ENCODE measurements around the gene SOX12. TPM values are rescaled to one million over a fixed set of nuclear protein-coding genes. Genes with fewer than 3 reads are reported as not detected.

SOX12 gene
- polyA plus RNA-seq, 1 donor (not counting 4 experiments of a cell fraction or from before 2014, with no cell fraction given): 1.9 TPM

- no peaks in the 10 kb centered on the region for H3K9me1 ChIP-seq (ENCODE audit: control insufficient read depth, extremely low read depth, insufficient read depth, low read length)
- no peaks in the 10 kb centered on the region for H3K9me3 ChIP-seq (ENCODE audit: control insufficient read depth, low read depth, low read length)
- H3K27ac ChIP-seq (ENCODE audit: control insufficient read depth, insufficient read depth, low read length): peak overlapping the region; percentile 89
- H3K36me3 ChIP-seq (ENCODE audit: control insufficient read depth in 2 of 2, extremely low read depth in 1 of 2, insufficient read depth in 2 of 2, low read length in 2 of 2): no peaks in the 10 kb centered on the region
- peak; percentile 76 for FAIRE-seq
- H3K9ac ChIP-seq (ENCODE audit: control insufficient read depth, extremely low read depth, insufficient read depth, low read length): peak overlapping the region; percentile 38
- TF ChIP-seq, protein P1, sequence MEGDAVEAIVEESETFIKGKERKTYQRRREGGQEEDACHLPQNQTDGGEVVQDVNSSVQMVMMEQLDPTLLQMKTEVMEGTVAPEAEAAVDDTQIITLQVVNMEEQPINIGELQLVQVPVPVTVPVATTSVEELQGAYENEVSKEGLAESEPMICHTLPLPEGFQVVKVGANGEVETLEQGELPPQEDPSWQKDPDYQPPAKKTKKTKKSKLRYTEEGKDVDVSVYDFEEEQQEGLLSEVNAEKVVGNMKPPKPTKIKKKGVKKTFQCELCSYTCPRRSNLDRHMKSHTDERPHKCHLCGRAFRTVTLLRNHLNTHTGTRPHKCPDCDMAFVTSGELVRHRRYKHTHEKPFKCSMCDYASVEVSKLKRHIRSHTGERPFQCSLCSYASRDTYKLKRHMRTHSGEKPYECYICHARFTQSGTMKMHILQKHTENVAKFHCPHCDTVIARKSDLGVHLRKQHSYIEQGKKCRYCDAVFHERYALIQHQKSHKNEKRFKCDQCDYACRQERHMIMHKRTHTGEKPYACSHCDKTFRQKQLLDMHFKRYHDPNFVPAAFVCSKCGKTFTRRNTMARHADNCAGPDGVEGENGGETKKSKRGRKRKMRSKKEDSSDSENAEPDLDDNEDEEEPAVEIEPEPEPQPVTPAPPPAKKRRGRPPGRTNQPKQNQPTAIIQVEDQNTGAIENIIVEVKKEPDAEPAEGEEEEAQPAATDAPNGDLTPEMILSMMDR (optimal IDR thresholded peaks at IDR 0.05 in 1 of 3, IDR thresholded peaks at IDR 0.05 in 1 of 3, conservative IDR thresholded peaks at IDR 0.05 in 1 of 3; ENCODE audit: extremely low read depth in 1 of 3, insufficient read depth in 2 of 3, low read length in 3 of 3): no peak
- no peak for TF ChIP-seq EZH2 (IDR thresholded peaks at IDR 0.05; ENCODE audit: low read length)
- dilution Hi-C loops (cut with MboI; ENCODE audit: extremely low pct_ligation_motif_present, low sequenced_read_pairs): no loop called here
- H3K27me3 ChIP-seq (ENCODE audit: control insufficient read depth, extremely low read depth, insufficient read depth, low read length): no peaks in the 10 kb centered on the region
- H2AFZ ChIP-seq (ENCODE audit: control insufficient read depth, low read length): peak overlapping the region; percentile 20
- peak overlapping the region; percentile 18 for H3K4me2 ChIP-seq (ENCODE audit: control insufficient read depth, extremely low read depth, insufficient read depth, low read depth, low read length)
- H3K4me1 ChIP-seq (ENCODE audit: control insufficient read depth, extremely low read depth, insufficient read depth, low read length): peaks cover 30% of the 10 kb centered on the region
- DNase-seq (ENCODE audit: low read depth, low spot score): peak; percentile 84
- no peak overlapping the region for H3K4me3 ChIP-seq (ENCODE audit: control insufficient read depth in 2 of 3, extremely low read depth in 1 of 3, insufficient read depth in 2 of 3, low read depth in 1 of 3, low read length in 3 of 3)
- H3K79me2 ChIP-seq (ENCODE audit: control insufficient read depth, insufficient read depth, low read length): no peaks in the 10 kb centered on the region
- H4K20me1 ChIP-seq (ENCODE audit: control insufficient read depth, extremely low read depth, insufficient read depth, low read length): no peaks in the 10 kb centered on the region
Observed at GRCh38 chr20:373171-373890, 48.0 kb downstream of the SOX12 start.

DNA sequence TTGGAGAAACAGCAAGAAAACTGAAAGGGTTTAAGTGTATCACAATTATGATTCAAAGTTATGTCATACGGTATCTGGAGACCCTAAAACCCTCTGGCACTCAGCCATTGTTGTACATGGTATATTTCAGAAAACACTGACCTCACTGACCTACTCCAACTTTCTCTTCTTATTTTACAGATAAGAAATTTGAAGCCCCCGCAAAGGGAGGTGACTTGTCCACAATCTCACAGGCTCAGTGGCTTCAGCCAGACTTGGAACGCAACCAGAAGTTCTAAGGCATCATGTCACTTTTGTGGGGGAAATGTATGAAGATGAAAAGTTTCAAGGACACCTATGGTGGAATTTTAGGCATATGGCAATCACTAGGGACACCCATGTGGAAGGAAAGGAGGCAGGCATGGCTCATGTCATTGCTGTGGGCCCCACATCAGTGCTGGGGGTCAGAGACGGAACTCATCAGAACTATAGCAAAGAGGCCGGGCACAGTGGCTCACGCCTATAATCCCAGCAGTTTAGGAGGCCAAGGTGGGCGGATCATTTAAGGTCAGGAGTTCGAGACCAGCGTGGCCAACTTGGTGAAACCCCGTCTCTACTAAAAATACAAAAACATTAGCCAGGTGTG, 50.0 kb downstream of the SOX12 start:
- H4K20me1 ChIP-seq (ENCODE audit: control insufficient read depth, extremely low read depth, insufficient read depth, low read length): no peaks in the 10 kb centered on the region
- peaks cover 3% of the 10 kb centered on the region for H3K79me2 ChIP-seq (ENCODE audit: control insufficient read depth, insufficient read depth, low read length)
- no peaks in the 10 kb centered on the region for H3K27me3 ChIP-seq (ENCODE audit: control insufficient read depth, extremely low read depth, insufficient read depth, low read length)
- no peaks in the 10 kb centered on the region for H3K36me3 ChIP-seq (ENCODE audit: control insufficient read depth in 2 of 2, extremely low read depth in 1 of 2, insufficient read depth in 2 of 2, low read length in 2 of 2)
- DNase-seq (ENCODE audit: low read depth, low spot score) (no peak), FAIRE-seq (no peak)
- TF ChIP-seq, protein P1 (optimal IDR thresholded peaks at IDR 0.05 in 1 of 3, IDR thresholded peaks at IDR 0.05 in 1 of 3, conservative IDR thresholded peaks at IDR 0.05 in 1 of 3; ENCODE audit: extremely low read depth in 1 of 3, insufficient read depth in 2 of 3, low read length in 3 of 3): no peak
- TF ChIP-seq EZH2 (IDR thresholded peaks at IDR 0.05; ENCODE audit: low read length): no peak
- H3K4me3 ChIP-seq (ENCODE audit: control insufficient read depth in 2 of 3, extremely low read depth in 1 of 3, insufficient read depth in 2 of 3, low read depth in 1 of 3, low read length in 3 of 3): no peak overlapping the region
- dilution Hi-C loops (cut with MboI; ENCODE audit: extremely low pct_ligation_motif_present, low sequenced_read_pairs): no loop called here
- no peak overlapping the region for H3K27ac ChIP-seq (ENCODE audit: control insufficient read depth, insufficient read depth, low read length)
- no peak overlapping the region for H2AFZ ChIP-seq (ENCODE audit: control insufficient read depth, low read length)
- H3K9me3 ChIP-seq (ENCODE audit: control insufficient read depth, low read depth, low read length): no peaks in the 10 kb centered on the region
- peaks cover 45% of the 10 kb centered on the region for H3K4me1 ChIP-seq (ENCODE audit: control insufficient read depth, extremely low read depth, insufficient read depth, low read length)
- no peaks in the 10 kb centered on the region for H3K9me1 ChIP-seq (ENCODE audit: control insufficient read depth, extremely low read depth, insufficient read depth, low read length)
- no peak overlapping the region for H3K4me2 ChIP-seq (ENCODE audit: control insufficient read depth, extremely low read depth, insufficient read depth, low read depth, low read length)
- H3K9ac ChIP-seq (ENCODE audit: control insufficient read depth, extremely low read depth, insufficient read depth, low read length): no peak overlapping the region
